GM21786 (cell line): ENCODE data around the gene RGR.
"Not testable (repeated sequence)": the region's sequence is repeated elsewhere in the genome, so short reads cannot be mapped to it uniquely, and the experiment has no call there.

Source experiments
- ATAC-seq: cut with Tn5 transposase; IDR thresholded peaks from one replicate; pipeline ENCODE4 v1.9.1; 2021; ENCODE audit not compliant: unreplicated experiment

Gene RGR

DNA sequence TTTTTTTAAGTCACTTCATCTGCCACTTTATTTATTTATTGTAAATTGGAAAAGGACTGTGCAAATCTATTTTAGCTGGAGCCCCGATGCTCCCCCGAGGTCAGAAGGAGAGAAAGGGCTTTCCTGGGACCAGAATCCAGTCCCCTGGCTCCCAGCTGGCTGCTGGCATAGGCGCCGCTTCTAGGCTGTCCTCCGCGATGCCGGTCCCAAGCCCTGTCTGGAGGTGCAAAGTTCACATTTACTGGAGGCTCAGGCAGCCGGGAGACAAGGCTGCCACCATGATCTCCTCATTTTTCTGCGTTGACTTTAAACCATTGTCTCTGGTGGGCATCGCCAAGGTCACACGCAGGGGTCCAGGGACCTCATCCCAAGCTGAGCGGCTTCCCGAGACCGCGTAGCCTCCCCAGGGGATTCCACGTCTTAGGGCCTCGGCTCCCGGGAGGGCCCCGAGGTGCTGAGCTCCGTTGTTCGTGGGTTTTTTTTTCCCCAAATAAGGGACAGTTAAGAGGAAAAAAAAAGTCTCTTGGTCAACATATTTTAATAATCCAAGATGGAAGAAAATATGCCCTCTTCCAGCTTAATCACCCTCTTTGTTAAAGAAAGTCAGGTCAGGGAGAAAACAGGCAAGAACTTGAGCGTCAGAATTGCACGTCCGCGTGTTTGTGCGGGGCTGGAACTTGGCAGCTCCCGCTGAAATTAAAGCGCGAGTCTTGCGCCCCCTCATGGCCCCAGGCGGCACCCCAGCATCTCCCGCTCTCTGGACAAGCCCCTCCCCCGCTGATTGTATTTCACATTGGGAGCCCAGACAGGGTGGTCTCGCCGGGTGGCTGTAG lies 11.9 kb downstream of the RGR start:
- peak; percentile 58 for ATAC-seq

DNA sequence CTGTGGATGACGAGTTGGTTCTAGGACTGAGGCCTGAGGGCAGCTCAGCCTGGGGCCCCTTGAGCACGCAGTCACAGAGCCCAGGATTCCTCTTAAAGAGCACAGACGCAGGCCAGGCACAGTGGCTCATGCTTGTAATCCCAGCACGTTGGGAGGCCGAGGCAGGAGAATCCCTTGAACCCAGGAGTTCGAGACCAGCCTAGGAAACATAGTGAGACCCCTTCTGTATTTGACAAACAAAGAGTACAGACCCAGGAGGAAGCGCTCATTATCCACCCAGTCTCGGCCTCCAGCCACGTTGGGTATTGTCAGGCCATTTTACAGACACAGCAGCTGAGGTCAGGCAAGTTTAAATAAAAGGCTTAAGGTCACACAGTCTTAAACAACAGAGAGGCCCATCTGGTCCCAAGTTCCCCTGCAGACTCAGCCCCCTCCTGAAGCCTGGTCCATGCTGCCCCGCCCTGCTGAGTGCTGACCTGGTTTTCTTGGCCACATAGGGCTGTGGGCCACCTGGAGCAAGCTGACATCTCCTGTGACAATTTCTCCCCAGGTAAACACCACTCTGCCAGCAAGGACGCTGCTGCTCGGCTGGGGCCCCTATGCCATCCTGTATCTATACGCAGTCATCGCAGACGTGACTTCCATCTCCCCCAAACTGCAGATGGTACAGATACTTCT lies 12.6 kb downstream of the RGR start:
- ATAC-seq, result no peak

DNA sequence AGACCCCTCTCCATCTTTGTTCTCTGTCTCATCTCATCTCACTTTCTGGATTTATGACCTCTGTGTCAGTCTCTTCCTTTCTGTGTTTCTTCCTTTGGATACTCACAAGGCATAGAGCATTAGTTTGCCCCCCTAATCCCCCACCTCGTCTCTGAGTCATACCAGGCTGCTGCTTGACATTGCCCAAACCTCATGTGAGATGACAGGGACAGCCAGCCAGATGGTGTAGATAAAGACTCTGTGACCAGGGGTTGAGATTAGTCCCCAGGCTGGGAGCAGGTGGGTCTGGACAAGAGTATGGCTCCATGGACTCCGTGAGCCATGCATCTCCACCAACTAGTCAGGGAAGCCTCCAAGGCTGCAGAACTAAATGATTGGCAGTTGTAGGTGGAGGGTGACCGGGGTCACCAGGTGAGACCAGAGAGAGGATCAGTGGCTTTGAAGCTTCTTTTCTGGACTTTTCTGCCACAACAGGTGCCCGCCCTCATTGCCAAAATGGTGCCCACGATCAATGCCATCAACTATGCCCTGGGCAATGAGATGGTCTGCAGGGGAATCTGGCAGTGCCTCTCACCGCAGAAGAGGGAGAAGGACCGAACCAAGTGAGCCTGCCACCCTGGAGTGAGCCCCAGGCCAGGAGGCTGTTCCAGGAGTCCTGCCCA lies 13.3 kb downstream of the RGR start:
- ATAC-seq, result no peak

DNA sequence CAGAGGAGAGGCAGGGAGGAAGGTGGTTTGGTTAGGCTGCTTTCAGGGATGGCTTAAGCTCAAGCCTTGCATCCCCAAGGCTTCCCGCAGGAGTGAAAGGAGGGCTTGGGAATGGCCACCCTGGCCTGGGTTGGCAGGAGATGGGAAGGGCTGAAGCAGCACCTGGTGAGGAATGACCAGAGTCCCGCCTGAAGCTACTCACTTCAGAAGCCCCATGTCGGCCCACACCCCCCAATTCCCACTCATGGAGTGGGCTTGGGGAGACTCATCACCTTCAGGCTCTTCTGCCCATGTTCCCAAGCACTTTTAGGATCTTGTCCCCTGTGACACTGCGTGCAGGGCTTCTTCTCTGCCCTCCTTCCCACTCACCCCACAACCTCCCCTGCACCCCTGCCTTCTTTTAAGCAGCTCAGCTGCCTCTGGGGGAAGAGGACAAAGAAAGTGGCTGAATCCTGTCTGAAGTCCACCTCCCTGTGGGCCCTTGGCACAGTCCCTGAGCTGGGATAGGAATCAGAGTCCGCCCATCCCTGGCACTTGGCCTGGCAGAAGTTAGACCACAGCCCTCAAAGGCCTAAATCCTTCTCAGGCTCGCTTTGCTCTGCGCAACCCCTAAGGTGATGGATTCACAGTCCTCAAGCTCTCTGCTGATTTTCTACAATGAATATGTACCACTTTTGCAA lies 16.5 kb downstream of the RGR start:
- ATAC-seq, result no peak

DNA sequence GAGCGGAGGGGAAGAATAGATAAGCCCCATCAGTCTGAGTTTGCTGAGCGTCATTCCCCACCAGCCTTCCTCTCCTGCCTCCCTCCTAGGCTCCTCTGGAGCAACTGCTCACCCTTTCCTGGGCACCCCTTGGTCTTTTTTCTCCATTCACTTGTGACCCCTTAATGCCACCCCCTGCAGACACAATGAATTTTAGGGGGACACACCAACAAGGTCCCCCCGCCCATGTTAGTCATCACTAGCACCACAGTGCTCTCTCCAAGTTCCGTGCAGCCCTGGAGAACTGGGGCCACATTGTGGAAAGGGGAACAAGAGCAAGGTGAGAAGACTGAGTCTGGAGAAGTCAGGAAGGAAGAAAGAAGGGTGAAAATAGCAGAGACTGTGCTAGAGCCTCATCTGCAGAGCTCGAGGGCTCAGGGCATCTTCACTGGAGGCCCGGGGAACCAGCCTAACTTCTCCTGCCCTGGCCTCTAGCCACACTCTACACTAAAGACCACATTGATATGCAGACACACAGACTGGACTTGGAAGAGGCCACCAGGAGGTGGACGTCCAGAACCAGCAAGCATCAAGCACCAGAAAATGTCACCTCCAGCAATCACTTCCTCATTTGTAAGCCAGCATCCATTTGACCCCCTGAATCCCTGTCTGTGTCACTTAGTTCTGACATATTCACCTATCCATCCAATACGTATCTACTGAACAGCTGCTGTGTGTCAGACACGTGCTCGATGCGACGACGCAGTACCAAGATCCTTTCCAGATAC lies 17.5 kb downstream of the RGR start:
- ATAC-seq, result no peak

DNA sequence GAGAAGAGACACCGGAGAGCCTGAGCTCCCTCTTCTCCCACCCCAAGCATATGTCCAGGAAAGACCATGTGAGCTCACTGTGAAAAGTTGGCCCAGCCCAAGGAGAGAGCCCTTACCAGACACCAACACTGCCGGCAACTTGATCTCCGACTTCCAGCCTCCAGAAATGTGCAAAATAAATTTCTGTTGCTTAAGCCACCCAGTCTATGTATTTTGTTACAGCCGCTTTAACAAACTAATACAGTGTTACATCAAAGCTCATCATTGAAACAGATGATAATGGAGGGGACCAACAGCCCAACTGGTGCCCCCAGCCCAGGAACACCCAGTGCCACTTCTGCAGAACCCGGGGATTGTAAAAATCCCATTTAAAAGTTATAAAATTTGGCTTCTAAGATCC lies 18.9 kb downstream of the RGR start:
- ATAC-seq, result no peak

DNA sequence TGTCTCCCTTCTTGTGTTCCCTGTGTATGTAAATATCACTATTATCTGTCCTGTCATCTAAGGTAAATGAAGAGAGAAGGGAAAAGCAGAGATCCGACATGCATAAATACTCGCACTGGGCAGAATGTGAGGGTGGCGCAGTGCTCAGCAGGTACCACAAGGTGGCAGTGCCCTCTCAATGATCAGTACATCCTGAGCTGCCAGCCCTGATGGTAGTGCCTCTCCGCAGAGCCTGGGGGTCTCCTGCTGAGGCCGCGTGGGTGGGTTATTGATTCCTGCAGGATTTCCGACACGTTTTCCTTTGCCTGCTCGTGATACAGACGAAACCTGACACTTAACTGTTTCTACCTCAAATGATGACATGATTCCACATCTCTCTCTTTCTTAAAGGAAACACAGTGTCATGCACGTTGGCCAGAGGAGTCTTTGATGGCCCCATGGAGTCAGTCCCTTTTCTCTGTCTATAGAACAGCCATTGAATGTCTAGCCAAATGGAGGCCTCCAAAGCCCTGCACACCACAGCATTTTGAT lies 19.8 kb downstream of the RGR start:
- peak; percentile 93 for ATAC-seq

DNA sequence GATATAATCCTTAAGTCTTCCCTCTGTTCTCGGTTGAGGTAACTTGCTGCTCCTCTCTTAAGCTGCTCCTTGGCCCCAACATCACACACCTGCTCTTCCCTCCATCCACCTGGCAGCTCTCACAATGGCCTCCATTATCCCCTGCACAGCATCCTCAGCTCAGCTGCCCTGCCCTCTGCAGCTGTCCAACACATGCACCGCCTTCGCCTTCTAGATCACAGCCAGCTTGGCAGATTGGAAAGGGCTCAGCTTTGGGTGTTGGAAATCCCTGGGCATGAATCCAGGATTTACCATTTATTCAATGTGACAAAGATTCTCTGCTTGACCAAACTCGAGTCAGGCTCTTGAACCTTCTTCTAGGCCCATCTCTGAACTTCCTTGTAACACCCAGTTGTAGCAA lies 20.6 kb downstream of the RGR start:
- ATAC-seq, result no peak

DNA sequence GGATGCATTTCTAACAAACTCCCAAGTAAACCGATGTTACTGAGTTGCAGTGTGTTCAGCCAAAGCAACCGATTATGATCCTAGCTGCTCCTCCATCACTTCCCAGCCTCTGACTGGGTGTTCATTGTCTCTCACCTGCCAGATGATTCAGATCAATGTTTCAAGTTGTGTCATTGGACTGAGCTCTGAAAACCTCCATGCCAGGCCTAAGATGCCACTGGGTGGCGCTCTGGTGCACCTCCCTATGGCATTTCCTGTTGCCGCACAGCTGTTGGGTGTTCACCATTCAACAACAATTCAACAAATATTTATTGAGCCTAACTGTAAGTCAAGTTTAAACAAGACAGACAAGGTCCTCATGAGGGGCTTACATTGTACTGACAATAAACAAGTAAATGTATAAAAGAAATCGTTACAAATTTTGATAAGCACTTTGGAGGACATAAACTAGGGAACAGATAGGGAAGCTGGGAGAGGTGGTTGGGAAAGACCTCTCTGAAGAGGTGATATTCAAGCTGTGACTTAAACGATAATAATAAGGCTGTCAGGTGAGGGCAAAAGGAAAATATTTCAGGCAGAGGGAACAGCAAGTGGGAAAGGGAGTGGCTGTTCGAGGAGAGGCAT lies 22.8 kb downstream of the RGR start:
- ATAC-seq, result peak; percentile 48

DNA sequence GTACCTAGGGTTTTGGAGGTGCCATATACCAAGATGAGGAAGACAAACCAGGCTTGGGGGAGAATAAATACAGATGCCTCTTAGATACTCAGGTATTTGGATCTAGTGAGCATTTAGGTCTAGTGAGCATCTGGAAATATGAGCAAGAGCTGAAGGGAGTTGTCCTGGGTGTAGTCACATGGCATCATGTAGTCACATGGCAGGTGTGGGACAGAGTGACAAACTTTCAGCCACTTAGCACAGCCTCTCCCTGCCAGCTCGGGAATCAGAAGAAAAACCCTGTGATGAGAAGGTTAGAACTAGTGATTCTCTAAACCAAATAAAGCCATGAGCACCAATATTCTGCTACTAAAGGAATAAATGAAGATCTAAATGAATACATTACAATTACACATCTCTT lies 24.3 kb downstream of the RGR start:
- ATAC-seq, result no peak

DNA sequence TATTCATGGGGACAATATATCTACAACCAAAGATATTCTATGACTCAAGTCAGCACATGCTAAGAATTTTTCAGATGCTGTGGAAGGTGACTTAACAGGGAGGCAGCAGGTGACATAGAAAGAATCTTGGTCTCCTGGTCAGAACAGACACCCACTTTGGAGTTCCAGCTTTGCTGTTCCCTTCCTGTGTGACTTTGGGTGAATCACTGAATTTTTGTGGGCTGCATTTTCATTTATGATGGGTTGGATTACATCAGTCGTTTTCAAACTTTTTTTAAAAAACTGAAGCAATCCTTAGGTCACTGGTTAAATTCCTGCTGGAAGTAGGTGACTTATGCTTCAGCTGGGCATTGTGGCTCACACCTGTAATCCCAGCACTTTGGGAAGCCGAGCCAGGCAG lies 24.9 kb downstream of the RGR start:
- ATAC-seq, result no peak

DNA sequence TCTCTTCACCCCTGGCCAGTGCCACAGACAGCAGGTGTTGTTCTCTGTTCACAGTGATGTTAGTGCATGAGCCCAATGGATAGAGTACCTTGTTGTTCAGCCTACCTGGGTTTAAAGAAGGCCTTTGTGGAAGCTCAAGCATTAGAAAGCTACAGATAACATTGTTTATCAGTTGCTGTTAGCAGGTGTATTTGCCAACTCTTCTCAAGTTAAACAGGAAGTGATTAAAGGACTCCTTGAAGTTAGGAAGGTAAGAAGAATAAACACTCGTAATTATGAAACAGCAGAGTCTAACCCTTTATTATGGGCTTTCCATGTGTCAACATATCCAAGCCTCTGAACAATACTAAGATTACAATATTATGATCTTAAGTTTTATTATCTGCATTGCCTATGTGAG lies 25.9 kb downstream of the RGR start:
- ATAC-seq, result no peak

DNA sequence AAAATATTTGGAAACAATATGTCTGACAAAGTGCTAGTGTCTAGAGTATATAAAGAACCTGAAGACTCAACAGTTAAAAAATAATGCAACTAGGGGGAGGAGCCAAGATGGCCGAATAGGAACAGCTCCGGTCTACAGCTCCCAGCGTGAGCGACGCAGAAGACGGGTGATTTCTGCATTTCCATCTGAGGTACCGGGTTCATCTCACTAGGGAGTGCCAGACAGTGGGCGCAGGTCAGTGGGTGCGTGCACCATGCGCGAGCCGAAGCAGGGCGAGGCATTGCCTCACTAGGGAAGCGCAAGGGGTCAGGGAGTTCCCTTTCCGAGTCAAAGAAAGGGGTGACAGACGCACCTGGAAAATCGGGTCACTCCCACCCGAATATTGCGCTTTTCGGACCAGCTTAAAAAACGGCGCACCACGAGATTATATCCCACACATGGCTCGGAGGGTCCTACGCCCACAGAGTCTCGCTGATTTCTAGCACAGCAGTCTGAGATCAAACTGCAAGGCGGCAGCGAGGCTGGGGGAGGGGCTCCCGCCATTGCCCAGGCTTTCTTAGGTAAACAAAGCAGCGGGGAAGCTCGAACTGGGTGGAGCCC lies 35.1 kb downstream of the RGR start:
- ATAC-seq, result not testable (repeated sequence)

DNA sequence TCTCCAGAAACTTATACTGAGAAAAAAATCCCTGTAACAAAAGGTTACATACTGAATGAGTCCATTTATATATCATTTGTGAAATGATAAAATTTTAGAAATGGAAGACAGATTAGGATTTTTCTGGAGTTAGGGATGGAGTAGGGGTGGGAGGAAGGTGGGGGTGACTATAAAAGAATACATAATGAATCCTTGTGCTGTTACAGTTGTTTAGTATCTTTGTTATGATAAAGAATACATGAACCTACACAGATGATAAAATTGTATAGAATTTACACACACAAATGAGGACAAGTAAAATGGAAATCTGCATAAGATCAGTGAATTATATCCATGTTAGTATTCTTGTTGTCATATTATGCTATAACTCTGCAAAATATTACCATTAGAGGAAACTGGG lies 41.8 kb downstream of the RGR start:
- no peak for ATAC-seq

DNA sequence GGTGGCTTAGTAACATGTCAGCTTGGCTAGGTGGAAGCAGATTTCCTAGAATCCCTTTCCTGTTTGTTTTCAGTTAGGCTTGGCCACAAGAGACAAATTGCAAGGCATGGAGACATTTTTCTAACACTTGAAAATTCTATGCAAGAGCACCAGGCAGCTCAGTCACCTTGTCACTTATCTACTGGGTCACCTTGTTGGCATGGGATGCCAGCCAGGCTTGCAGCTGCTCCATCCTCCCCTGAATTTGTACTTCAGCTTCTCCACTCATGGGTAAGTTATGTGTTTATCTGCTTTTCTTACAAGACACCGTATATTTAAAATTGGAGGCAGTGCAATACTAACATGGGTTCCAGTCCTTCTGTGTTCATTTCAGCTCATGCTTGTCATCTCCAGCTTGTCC lies 43.3 kb downstream of the RGR start:
- ATAC-seq, result no peak

DNA sequence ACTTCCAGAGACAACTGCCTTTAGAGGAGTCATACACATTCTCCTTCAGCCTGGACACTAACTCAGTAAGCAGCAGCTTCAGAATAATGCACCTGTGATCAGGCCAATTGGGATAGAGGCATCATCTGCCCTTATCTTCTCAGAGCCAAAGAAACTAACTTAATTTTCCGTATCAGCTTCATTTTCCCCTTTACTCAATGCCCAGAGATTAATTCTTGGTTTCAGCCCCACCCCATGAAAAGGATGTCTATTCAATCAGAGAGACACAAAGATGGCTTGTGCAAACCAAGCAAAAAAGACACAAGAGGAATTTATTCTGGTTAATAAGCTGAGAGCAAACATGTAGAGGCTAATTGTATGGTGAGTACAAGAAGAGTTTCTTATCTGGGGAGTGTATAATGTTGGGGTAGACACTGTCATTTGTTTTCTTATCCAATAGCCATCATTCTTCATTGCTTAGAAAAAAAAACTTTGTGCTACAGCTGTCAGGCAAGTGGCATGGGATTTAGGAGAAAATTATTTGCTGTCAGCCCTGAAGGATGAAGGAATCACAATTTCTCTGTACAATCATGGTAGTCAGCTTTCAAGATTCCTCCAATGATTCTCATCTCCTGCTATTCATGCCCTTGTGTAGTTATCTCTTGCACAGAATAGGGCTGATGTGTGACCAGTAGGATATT lies 44.8 kb downstream of the RGR start:
- no peak for ATAC-seq

DNA sequence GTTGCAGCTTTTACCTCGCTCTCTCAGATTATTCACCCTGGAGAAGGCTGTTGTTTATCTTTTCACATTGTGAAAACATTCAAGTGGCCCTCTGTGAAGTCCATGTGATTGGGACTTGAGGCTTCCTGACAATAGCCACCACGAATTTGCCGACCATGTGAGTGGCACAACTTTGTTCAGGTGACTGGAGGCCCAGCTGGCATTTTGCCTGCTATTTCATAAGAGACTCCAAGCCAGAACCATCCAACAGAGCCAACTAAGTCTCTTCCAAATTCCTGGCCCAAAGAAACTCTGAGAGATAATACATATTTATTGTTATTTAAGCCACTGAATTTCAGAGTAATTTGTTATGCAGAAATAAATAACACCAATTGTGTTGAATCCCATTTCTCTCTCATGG lies 45.4 kb downstream of the RGR start:
- ATAC-seq, result no peak

DNA sequence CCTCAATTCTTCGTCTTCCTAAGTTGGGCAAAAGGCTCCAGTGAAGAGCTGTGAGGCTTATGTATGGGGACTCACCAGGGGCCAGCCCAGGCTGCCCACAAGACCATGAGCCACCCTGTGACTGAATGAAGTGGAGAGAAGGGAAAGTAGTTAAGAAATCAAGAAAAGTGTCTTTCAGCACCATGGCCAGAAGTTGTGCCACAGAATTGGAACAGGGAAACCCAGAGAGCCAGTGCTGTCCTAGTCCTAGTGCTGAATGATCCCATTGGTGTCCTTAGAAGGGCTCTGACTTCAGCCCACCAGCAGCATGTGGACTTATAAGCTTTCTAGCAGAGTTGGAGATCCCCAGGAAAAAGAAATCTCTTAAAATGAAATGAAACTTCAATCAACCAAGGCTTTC lies 46.5 kb downstream of the RGR start:
- no peak for ATAC-seq

DNA sequence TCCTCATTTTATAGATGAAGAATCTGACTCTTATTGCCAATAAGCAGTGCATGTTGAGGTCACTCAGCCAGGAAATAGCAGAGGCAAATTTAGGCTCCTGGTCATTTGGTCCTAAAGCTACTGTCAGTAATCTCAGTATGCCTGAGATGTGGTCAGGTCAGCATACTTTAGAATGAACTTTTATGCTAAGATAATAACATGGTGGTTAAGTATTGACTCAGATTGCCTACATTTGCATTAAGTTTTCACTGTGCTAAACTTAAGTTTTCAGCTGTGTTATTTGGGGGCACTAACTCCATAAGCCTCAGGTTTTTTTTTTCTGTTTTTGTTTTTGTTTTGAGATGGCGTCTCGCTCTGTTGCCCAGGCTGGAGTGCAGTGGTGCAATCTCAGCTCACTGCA lies 47.6 kb downstream of the RGR start:
- no peak for ATAC-seq
